Measurements from ENCODE around the gene PLXNA4. TPM values are rescaled to one million over a fixed set of nuclear protein-coding genes. Genes with fewer than 3 reads are reported as not detected.

PLXNA4 gene
- total RNA-seq, 1 donor from 2014 or later = 5.7 TPM

GRCh38 chr7:132528695-132529094 lies 47.6 kb downstream of the PLXNA4 start:
- DNase-seq = no peak

GRCh38 chr7:132527467-132528410 lies 48.5 kb downstream of the PLXNA4 start:
- no peak for DNase-seq

- no peak for DNase-seq
These were observed 50.0 kb downstream of the PLXNA4 start for GRCh38 chr7:132526111-132526740.

- no peak for DNase-seq
These were observed 54.8 kb downstream of the PLXNA4 start for GRCh38 chr7:132521423-132521822.

GRCh38 chr7:132520591-132521280 lies 55.5 kb downstream of the PLXNA4 start:
- peak; percentile 20 for DNase-seq

GRCh38 chr7:132519936-132520335 lies 56.3 kb downstream of the PLXNA4 start:
- DNase-seq = no peak

- DNase-seq = no peak
These were observed 57.5 kb downstream of the PLXNA4 start for GRCh38 chr7:132518839-132519173.

- DNase-seq = no peak
These were observed 58.0 kb downstream of the PLXNA4 start for GRCh38 chr7:132518102-132518838.

GRCh38 chr7:132516042-132516840 lies 60.0 kb downstream of the PLXNA4 start:
- DNase-seq = no peak

GRCh38 chr7:132515181-132515580 lies 61.1 kb downstream of the PLXNA4 start:
- no peak for DNase-seq

GRCh38 chr7:132514430-132514829 lies 61.8 kb downstream of the PLXNA4 start:
- DNase-seq = no peak

- DNase-seq = peak; percentile 30
These were observed 64.3 kb downstream of the PLXNA4 start for GRCh38 chr7:132511921-132512320.

GRCh38 chr7:132511387-132511786 lies 64.9 kb downstream of the PLXNA4 start:
- DNase-seq = no peak

- DNase-seq = no peak
These were observed 66.6 kb downstream of the PLXNA4 start for GRCh38 chr7:132509643-132510042.

- no peak for DNase-seq
These were observed 67.4 kb downstream of the PLXNA4 start for GRCh38 chr7:132508724-132509353.

- peak; percentile 27 for DNase-seq
These were observed 71.4 kb downstream of the PLXNA4 start for GRCh38 chr7:132504852-132505251.

- no peak for DNase-seq
These were observed 72.2 kb downstream of the PLXNA4 start for GRCh38 chr7:132504071-132504470.

- DNase-seq = no peak
These were observed 72.9 kb downstream of the PLXNA4 start for GRCh38 chr7:132503415-132503814.

GRCh38 chr7:132501956-132502355 lies 74.3 kb downstream of the PLXNA4 start:
- DNase-seq = no peak

- DNase-seq = no peak
These were observed 75.4 kb downstream of the PLXNA4 start for GRCh38 chr7:132500727-132501440.

Data from tongue (tissue), 2 donors.